Measurements from ENCODE around the gene KCNMB1.

- no peak for TF ChIP-seq CTCF (IDR thresholded peaks at IDR 0.05)
- no peak for TF ChIP-seq ZFX (IDR thresholded peaks at IDR 0.05; ENCODE audit: borderline replicate concordance)
These were observed 27.6 kb downstream of the KCNMB1 start for GRCh38 chr5:170361616-170362015.
